ENCODE measurements around the gene SEMA5B. TPM values are rescaled to one million over a fixed set of nuclear protein-coding genes. Genes with fewer than 3 reads are reported as not detected.

SEMA5B gene
- total RNA-seq, 3 donors from 2014 or later: 0.15 to 0.33 (median 0.32) TPM

DNA sequence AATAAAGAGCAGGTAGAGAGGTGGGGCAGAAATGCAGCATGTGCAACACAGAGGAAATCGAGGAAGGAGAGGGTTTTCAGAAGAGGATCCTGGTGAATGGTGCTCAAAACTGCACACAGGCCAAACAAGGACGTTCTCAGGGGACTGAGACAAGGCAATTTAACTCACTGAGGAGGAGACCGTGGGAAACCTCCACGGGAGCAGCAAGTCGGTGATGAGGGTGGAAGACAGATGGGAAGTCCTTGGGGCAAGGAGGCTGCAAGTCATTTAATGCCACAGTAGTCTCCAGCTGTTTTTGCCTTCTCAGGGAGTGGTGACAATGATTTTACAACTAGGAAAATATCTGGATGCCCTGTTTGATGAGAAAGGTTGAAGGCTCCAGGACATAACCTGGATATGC is 27.8 kb upstream of the SEMA5B start:
- Histone ChIP-seq H3K4me3 (no peak overlapping the region), H3K36me3 (no peaks in the 10 kb centered on the region), H3K27me3 (no peaks in the 10 kb centered on the region), H3K27ac (no peak overlapping the region), H3K9me3 (no peaks in the 10 kb centered on the region), H3K4me1 (no peaks in the 10 kb centered on the region)
- DNase-seq (ENCODE audit: low spot score in 2 of 2): no peak
- TF ChIP-seq, protein P1, sequence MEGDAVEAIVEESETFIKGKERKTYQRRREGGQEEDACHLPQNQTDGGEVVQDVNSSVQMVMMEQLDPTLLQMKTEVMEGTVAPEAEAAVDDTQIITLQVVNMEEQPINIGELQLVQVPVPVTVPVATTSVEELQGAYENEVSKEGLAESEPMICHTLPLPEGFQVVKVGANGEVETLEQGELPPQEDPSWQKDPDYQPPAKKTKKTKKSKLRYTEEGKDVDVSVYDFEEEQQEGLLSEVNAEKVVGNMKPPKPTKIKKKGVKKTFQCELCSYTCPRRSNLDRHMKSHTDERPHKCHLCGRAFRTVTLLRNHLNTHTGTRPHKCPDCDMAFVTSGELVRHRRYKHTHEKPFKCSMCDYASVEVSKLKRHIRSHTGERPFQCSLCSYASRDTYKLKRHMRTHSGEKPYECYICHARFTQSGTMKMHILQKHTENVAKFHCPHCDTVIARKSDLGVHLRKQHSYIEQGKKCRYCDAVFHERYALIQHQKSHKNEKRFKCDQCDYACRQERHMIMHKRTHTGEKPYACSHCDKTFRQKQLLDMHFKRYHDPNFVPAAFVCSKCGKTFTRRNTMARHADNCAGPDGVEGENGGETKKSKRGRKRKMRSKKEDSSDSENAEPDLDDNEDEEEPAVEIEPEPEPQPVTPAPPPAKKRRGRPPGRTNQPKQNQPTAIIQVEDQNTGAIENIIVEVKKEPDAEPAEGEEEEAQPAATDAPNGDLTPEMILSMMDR (IDR thresholded peaks at IDR 0.05): no peak
- no peak for TF ChIP-seq POLR2A (IDR thresholded peaks at IDR 0.05)
- no peak for TF ChIP-seq POLR2AphosphoS5 (IDR thresholded peaks at IDR 0.05)
- intact Hi-C loops (cut with DNase I; ENCODE audit: low total_unique reads): no loop called here

DNA sequence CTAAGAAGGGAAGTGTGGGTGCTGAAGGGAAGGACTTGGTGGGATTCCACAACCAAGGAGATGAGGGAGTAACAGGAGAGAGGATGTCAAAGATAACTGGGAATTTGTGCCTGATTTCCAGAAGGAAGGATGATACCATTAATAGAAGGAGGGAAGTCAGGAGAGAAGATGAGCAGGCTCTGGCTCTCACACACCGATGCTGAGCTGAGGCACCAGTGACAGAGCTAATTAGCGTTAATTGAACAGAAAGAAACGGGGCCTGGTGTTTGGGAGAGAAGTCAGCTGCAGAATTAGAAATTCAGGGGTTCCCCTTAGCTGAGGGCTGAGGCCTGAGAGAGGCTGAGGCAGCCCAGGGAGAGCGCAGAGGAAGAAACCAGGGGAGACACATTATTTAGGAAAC is 27.4 kb upstream of the SEMA5B start:
- DNase-seq (ENCODE audit: low spot score in 2 of 2): no peak
- intact Hi-C loops (cut with DNase I; ENCODE audit: low total_unique reads): no loop called here
- Histone ChIP-seq H3K27me3 (no peaks in the 10 kb centered on the region), H3K4me1 (no peaks in the 10 kb centered on the region), H3K4me3 (no peak overlapping the region), H3K27ac (no peak overlapping the region), H3K36me3 (no peaks in the 10 kb centered on the region), H3K9me3 (no peaks in the 10 kb centered on the region)
- TF ChIP-seq POLR2A (IDR thresholded peaks at IDR 0.05) (no peak), POLR2AphosphoS5 (IDR thresholded peaks at IDR 0.05) (no peak)
- TF ChIP-seq, protein P1 (IDR thresholded peaks at IDR 0.05): no peak

DNA sequence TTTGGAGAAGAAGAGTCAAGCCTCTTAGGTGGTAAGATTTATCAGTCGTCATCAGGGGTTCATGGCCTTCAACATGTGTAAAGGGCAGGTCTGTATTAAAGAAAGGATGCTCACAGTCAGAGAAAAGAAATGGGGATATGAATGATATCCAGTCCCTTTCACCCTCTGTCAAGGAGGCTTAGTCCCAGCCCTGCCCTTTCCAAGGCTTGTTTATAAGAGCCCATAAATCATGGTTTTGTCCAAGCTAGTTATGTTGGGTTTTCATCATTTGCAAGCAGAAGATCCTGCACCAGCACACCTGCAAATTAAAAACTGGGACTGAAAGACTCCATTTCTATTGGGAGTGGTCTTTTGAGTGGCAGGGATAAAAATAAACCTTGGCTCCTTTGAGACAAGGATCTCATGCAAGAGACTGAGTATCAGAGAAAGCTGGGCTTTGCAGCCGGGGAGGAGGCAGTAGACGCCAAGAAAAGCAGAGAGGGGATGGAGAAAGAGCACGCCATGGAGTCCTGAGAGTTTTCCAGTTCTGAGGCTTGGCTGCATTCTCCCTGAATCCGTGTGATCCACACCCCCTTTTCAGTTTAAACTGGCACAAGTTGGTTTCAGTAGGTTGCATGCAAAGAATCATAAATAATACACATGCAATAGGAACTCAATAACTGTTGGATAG is 26.7 kb upstream of the SEMA5B start:
- DNase-seq (ENCODE audit: low spot score in 2 of 2): no peak
- H3K27ac ChIP-seq: no peak overlapping the region
- no peaks in the 10 kb centered on the region for H3K27me3 ChIP-seq
- intact Hi-C loops (cut with DNase I; ENCODE audit: low total_unique reads): no loop called here
- no peaks in the 10 kb centered on the region for H3K4me1 ChIP-seq
- no peak overlapping the region for H3K4me3 ChIP-seq
- no peak for TF ChIP-seq POLR2A (IDR thresholded peaks at IDR 0.05)
- no peak for TF ChIP-seq POLR2AphosphoS5 (IDR thresholded peaks at IDR 0.05)
- TF ChIP-seq, protein P1 (IDR thresholded peaks at IDR 0.05): no peak
- H3K36me3 ChIP-seq: no peaks in the 10 kb centered on the region
- H3K9me3 ChIP-seq: no peaks in the 10 kb centered on the region

DNA sequence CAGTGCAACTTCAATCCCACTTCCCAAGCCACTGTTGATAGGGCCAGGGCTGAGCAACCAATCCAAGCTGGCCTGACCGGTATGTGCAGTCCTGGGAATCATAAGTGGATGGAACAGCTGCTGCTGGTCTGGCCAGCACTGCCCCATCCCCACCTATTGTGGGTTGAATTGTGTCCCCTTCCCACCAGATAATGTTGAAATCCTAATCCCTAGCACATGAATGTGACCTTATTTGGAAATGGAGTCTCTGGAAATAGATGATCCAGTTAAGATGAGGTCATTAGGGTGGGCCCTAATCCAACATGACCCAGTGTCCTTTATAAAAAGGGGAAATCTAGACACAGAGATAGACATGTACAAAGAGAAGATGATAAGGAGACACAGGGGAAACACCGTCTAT is 25.5 kb upstream of the SEMA5B start:
- DNase-seq (ENCODE audit: low spot score in 2 of 2): no peak
- no peaks in the 10 kb centered on the region for H3K9me3 ChIP-seq
- intact Hi-C loops (cut with DNase I; ENCODE audit: low total_unique reads): no loop called here

DNA sequence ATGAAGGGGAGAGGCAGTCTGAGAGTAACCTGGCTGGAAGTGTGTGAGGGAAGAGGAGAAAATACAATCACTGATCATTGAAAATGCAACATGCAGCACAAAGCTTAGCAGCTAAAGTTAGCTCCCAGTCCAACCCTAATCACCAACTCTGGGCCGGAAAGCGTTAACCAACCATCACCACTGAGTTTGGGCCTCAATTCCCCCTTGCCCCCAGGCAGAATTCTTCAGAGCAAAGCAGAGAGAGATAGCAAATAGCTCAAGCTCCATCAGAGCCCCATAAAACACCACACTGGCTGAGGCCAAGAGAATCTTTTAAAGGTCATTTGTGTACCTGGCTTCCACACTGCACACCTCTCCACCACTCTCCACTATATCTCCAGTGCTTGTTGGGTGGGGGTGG is 23.1 kb upstream of the SEMA5B start:
- no peaks in the 10 kb centered on the region for H3K36me3 ChIP-seq
- H3K27ac ChIP-seq: no peak overlapping the region
- H3K4me1 ChIP-seq: no peaks in the 10 kb centered on the region
- intact Hi-C loops (cut with DNase I; ENCODE audit: low total_unique reads): no loop called here
- H3K4me3 ChIP-seq: no peak overlapping the region
- peaks cover 0 to 5% of the 10 kb centered on the region in 2 donors for H3K27me3 ChIP-seq
- no peak for DNase-seq (ENCODE audit: low spot score in 2 of 2)
- no peaks in the 10 kb centered on the region for H3K9me3 ChIP-seq
- TF ChIP-seq, protein P1 (IDR thresholded peaks at IDR 0.05): no peak
- TF ChIP-seq POLR2AphosphoS5 (IDR thresholded peaks at IDR 0.05) (no peak), POLR2A (IDR thresholded peaks at IDR 0.05) (no peak)

More for the DNA sequence above, 25.5 kb upstream of the SEMA5B start:
- no peak overlapping the region for H3K4me3 ChIP-seq
- H3K27me3 ChIP-seq: no peaks in the 10 kb centered on the region
- H3K4me1 ChIP-seq: no peaks in the 10 kb centered on the region
- no peaks in the 10 kb centered on the region for H3K36me3 ChIP-seq
- TF ChIP-seq POLR2A (IDR thresholded peaks at IDR 0.05): no peak
- TF ChIP-seq, protein P1 (IDR thresholded peaks at IDR 0.05): no peak
- no peak for TF ChIP-seq POLR2AphosphoS5 (IDR thresholded peaks at IDR 0.05)
- no peak overlapping the region for H3K27ac ChIP-seq

All from breast epithelium (tissue), 4 donors.